Measurements from ENCODE around the gene CDH24. TPM values are rescaled to one million over a fixed set of nuclear protein-coding genes. Genes with fewer than 3 reads are reported as not detected.
A peak's percentile ranks its signal among the peaks of the same experiment; 100 is the strongest.

Gene CDH24
- total and polyA plus RNA-seq, 2 of the 13 experiments (the other 11 are each of a cell fraction or from before 2014, with no cell fraction given): 0.69 to 0.99 TPM

DNA sequence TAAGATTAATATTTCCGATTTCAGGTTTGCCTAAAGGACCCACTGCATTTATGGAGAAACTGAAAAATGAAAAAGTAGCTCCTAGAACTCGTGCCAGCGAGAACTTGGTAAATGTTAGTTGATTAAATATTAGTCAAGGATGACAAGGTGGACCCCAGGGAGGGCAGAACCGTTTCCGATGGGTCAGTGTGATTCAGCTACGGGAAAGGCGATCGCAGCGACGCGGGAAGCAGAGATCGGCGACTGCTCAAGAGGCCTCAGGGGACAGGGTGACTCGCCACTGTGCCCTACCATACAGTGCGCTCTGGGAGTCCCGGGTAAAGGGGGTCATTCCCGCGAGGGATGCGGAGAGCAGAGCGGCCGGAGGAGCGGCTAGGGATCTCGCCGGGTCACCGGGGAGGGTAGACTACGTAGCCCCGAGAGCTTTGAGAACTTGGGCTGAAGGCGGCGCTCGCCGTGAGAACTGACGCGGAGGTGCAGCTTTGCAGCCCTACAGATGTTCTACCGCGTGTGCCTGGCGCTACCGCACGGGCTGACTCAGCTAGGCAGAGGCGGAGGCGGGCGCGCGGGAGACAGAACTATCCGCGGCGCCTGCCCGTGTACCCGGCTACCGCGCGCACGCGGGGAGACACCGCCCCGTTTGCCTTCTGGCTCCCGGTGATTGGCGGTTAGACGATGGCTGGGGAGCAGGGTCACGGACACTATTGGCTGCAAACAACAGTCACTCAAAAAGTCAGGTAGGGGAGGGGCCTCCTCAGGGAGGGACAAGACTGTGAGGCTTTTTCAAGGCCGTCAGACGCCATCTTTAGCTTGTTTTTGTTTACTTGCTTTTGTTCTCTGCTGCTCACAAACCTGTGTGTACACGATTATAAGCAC lies 50.5 kb downstream of the CDH24 start (continued):
- TF ChIP-seq, protein P1, sequence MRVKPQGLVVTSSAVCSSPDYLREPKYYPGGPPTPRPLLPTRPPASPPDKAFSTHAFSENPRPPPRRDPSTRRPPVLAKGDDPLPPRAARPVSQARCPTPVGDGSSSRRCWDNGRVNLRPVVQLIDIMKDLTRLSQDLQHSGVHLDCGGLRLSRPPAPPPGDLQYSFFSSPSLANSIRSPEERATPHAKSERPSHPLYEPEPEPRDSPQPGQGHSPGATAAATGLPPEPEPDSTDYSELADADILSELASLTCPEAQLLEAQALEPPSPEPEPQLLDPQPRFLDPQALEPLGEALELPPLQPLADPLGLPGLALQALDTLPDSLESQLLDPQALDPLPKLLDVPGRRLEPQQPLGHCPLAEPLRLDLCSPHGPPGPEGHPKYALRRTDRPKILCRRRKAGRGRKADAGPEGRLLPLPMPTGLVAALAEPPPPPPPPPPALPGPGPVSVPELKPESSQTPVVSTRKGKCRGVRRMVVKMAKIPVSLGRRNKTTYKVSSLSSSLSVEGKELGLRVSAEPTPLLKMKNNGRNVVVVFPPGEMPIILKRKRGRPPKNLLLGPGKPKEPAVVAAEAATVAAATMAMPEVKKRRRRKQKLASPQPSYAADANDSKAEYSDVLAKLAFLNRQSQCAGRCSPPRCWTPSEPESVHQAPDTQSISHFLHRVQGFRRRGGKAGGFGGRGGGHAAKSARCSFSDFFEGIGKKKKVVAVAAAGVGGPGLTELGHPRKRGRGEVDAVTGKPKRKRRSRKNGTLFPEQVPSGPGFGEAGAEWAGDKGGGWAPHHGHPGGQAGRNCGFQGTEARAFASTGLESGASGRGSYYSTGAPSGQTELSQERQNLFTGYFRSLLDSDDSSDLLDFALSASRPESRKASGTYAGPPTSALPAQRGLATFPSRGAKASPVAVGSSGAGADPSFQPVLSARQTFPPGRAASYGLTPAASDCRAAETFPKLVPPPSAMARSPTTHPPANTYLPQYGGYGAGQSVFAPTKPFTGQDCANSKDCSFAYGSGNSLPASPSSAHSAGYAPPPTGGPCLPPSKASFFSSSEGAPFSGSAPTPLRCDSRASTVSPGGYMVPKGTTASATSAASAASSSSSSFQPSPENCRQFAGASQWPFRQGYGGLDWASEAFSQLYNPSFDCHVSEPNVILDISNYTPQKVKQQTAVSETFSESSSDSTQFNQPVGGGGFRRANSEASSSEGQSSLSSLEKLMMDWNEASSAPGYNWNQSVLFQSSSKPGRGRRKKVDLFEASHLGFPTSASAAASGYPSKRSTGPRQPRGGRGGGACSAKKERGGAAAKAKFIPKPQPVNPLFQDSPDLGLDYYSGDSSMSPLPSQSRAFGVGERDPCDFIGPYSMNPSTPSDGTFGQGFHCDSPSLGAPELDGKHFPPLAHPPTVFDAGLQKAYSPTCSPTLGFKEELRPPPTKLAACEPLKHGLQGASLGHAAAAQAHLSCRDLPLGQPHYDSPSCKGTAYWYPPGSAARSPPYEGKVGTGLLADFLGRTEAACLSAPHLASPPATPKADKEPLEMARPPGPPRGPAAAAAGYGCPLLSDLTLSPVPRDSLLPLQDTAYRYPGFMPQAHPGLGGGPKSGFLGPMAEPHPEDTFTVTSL (CRISPR knock-in tag; IDR thresholded peaks at IDR 0.05; ENCODE audit: borderline replicate concordance): no peak
- TF ChIP-seq, protein P2, sequence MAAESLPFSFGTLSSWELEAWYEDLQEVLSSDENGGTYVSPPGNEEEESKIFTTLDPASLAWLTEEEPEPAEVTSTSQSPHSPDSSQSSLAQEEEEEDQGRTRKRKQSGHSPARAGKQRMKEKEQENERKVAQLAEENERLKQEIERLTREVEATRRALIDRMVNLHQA (CRISPR knock-in tag; IDR thresholded peaks at IDR 0.05): peak; percentile 95; the same call in 1 of the 2 replicates
- TF ChIP-seq ZNF678 (CRISPR knock-in tag; IDR thresholded peaks at IDR 0.05): peak; percentile 100; the same call in 1 of the 2 replicates
- TF ChIP-seq ZNF615 (CRISPR knock-in tag; IDR thresholded peaks at IDR 0.05; ENCODE audit: borderline replicate concordance): no peak
- peak; percentile 97; the same call in 1 of the 2 replicates for TF ChIP-seq ZNF235 (CRISPR knock-in tag; IDR thresholded peaks at IDR 0.05; ENCODE audit: borderline replicate concordance)
- TF ChIP-seq JDP2 (CRISPR knock-in tag; IDR thresholded peaks at IDR 0.05; ENCODE audit: borderline replicate concordance): peak; percentile 95
- TF ChIP-seq ZNF564 (CRISPR knock-in tag; IDR thresholded peaks at IDR 0.05): peak; percentile 96
- no peak for TF ChIP-seq ZNF75D (CRISPR knock-in tag; IDR thresholded peaks at IDR 0.05; ENCODE audit: borderline replicate concordance)
- peak; percentile 99 for TF ChIP-seq SNAI1 (CRISPR knock-in tag; IDR thresholded peaks at IDR 0.05; ENCODE audit: borderline replicate concordance)
- TF ChIP-seq SOX13 (IDR thresholded peaks at IDR 0.05): peak; percentile 9; the same call in 1 of the 2 replicates
- TF ChIP-seq SOX13 (CRISPR knock-in tag; conservative IDR thresholded peaks at IDR 0.05 in 1 of 2, IDR thresholded peaks at IDR 0.05 in 1 of 2): peak in 1 of 2 experiments; percentile 77; a peak in 2 of 4 replicates
- TF ChIP-seq, protein P3, sequence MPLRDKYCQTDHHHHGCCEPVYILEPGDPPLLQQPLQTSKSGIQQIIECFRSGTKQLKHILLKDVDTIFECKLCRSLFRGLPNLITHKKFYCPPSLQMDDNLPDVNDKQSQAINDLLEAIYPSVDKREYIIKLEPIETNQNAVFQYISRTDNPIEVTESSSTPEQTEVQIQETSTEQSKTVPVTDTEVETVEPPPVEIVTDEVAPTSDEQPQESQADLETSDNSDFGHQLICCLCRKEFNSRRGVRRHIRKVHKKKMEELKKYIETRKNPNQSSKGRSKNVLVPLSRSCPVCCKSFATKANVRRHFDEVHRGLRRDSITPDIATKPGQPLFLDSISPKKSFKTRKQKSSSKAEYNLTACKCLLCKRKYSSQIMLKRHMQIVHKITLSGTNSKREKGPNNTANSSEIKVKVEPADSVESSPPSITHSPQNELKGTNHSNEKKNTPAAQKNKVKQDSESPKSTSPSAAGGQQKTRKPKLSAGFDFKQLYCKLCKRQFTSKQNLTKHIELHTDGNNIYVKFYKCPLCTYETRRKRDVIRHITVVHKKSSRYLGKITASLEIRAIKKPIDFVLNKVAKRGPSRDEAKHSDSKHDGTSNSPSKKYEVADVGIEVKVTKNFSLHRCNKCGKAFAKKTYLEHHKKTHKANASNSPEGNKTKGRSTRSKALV (CRISPR knock-in tag; IDR thresholded peaks at IDR 0.05): peak; percentile 95
- peak; percentile 93 for TF ChIP-seq ISL2 (CRISPR knock-in tag; IDR thresholded peaks at IDR 0.05)
- peak; percentile 99 for TF ChIP-seq ERF (CRISPR knock-in tag; IDR thresholded peaks at IDR 0.05)
- TF ChIP-seq CHD2 (IDR thresholded peaks at IDR 0.05; ENCODE audit: low read depth, low read length): peak; percentile 84
- TF ChIP-seq, protein P4, sequence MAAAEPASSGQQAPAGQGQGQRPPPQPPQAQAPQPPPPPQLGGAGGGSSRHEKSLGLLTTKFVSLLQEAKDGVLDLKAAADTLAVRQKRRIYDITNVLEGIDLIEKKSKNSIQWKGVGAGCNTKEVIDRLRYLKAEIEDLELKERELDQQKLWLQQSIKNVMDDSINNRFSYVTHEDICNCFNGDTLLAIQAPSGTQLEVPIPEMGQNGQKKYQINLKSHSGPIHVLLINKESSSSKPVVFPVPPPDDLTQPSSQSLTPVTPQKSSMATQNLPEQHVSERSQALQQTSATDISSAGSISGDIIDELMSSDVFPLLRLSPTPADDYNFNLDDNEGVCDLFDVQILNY (CRISPR knock-in tag; conservative IDR thresholded peaks at IDR 0.05): peak; percentile 86; the same call in 1 of the 2 replicates
- TF ChIP-seq, protein P5, sequence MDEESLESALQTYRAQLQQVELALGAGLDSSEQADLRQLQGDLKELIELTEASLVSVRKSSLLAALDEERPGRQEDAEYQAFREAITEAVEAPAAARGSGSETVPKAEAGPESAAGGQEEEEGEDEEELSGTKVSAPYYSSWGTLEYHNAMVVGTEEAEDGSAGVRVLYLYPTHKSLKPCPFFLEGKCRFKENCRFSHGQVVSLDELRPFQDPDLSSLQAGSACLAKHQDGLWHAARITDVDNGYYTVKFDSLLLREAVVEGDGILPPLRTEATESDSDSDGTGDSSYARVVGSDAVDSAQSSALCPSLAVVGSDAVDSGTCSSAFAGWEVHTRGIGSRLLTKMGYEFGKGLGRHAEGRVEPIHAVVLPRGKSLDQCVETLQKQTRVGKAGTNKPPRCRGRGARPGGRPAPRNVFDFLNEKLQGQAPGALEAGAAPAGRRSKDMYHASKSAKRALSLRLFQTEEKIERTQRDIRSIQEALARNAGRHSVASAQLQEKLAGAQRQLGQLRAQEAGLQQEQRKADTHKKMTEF (CRISPR knock-in tag; IDR thresholded peaks at IDR 0.05): peak; percentile 100
- TF ChIP-seq ZNF660 (CRISPR knock-in tag; IDR thresholded peaks at IDR 0.05; ENCODE audit: borderline replicate concordance, low read depth): no peak
